Mammary epithelial cell (primary cell): ENCODE measurements around the gene COX7A2L.

Experiments
- EZH2 ChIP-seq: IDR thresholded peaks from 2 replicates; pipeline ENCODE4 v1.6.1; 2012; ENCODE audit warnings: low read length, inconsistent platforms, borderline replicate concordance
- TF ChIP-seq, protein P1 (sequence below), 2 donors: IDR thresholded peaks in 1 of 2; conservative IDR thresholded peaks in 1 of 2; 2 replicates each; pipeline ENCODE4 v1.5.1; 2011 to 2012; ENCODE audit warnings: inconsistent platforms in 2 of 2, low read length in 2 of 2, mild to moderate bottlenecking in 2 of 2, control low read depth in 1 of 2, low read depth in 1 of 2; ENCODE audit not compliant: insufficient read depth in 1 of 2; ENCODE audit errors: extremely low read depth in 1 of 2

DNA sequence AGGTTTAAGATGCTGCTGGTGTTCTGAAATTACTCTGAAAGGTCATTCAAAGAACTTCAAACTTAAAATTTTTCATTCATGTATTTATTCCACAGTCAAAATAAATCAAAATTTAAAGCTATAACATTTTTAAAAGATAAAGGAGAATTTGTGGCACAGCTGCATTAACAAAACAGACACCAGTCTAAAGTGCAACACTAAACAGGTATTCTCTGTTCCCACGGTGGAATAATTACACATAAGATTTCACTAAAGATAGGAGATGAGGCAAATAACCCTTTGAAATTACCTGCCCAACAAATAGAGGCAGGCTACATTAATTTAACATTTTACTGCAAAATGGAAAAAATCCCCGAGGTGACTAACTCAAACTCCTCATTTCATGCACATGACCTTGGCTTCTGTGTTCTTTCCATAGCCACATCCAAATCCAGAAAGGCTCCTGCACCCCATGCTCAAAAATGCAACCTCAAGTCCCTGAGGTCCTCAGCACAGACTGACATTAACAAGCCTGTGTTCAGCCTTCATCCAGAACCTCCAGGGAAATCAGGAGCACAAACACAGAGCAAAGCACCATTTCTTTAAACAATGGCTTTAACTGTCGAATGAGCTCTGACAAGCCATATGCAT, 10.5 kb downstream of the COX7A2L start:
- TF ChIP-seq, protein P1, sequence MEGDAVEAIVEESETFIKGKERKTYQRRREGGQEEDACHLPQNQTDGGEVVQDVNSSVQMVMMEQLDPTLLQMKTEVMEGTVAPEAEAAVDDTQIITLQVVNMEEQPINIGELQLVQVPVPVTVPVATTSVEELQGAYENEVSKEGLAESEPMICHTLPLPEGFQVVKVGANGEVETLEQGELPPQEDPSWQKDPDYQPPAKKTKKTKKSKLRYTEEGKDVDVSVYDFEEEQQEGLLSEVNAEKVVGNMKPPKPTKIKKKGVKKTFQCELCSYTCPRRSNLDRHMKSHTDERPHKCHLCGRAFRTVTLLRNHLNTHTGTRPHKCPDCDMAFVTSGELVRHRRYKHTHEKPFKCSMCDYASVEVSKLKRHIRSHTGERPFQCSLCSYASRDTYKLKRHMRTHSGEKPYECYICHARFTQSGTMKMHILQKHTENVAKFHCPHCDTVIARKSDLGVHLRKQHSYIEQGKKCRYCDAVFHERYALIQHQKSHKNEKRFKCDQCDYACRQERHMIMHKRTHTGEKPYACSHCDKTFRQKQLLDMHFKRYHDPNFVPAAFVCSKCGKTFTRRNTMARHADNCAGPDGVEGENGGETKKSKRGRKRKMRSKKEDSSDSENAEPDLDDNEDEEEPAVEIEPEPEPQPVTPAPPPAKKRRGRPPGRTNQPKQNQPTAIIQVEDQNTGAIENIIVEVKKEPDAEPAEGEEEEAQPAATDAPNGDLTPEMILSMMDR (conservative IDR thresholded peaks at IDR 0.05 in 1 of 2, IDR thresholded peaks at IDR 0.05 in 1 of 2; ENCODE audit: extremely low read depth in 1 of 2, insufficient read depth in 1 of 2, low read depth in 1 of 2, low read length in 2 of 2) = no peak
- no peak for TF ChIP-seq EZH2
